Endodermal cell (in vitro differentiated cells): ENCODE measurements around the gene ABCD2. TPM values are rescaled to one million over a fixed set of nuclear protein-coding genes. Genes with fewer than 3 reads are reported as not detected.

Source experiments
- DNase-seq: peaks from one replicate; pipeline ENCODE4 v3.0.0-alpha.2; 2017
- H3K27ac ChIP-seq: 2 replicates; pipeline ENCODE4 v1.5.1; 2013; ENCODE audit warnings: mild to moderate bottlenecking, low read depth, low read length, moderate library complexity
- H3K27me3 ChIP-seq: 2 replicates; pipeline ENCODE4 v1.6.1; 2013; ENCODE audit warnings: mild to moderate bottlenecking, low read length, moderate library complexity; ENCODE audit not compliant: insufficient read depth, control insufficient read depth, poor library complexity, severe bottlenecking
- H3K36me3 ChIP-seq: 2 replicates; pipeline ENCODE4 v1.7.0; 2013; ENCODE audit warnings: mild to moderate bottlenecking, low read length, moderate library complexity; ENCODE audit not compliant: control insufficient read depth, insufficient read depth
- H3K4me1 ChIP-seq: one replicate; pipeline ENCODE4 v1.7.0; 2013; ENCODE audit warnings: low read length; ENCODE audit not compliant: control insufficient read depth, insufficient read depth
- H3K4me3 ChIP-seq: 2 replicates; pipeline ENCODE4 v1.5.1; 2013; ENCODE audit warnings: mild to moderate bottlenecking, low read length, moderate library complexity
- H3K9ac ChIP-seq: 2 replicates; pipeline ENCODE4 v1.6.1; 2013; ENCODE audit warnings: mild to moderate bottlenecking, low read length, moderate library complexity; ENCODE audit not compliant: poor library complexity, severe bottlenecking; ENCODE audit errors: extremely low read depth
- H3K9me3 ChIP-seq: 2 replicates; pipeline ENCODE4 v1.6.1; 2013; ENCODE audit warnings: mild to moderate bottlenecking, low read length, moderate library complexity; ENCODE audit not compliant: control insufficient read depth
- H3K27ac Mint-ChIP-seq: 2 replicates; pipeline ENCODE4 v1.8.0; 2020; ENCODE audit warnings: mixed read lengths
- H3K27me3 Mint-ChIP-seq: 2 replicates; pipeline ENCODE4 v1.8.0; 2021; ENCODE audit warnings: mild to moderate bottlenecking, mixed read lengths; ENCODE audit not compliant: insufficient read depth
- H3K36me3 Mint-ChIP-seq: 2 replicates; pipeline ENCODE4 v1.8.0; 2020; ENCODE audit warnings: low read depth, mixed read lengths
- H3K4me1 Mint-ChIP-seq: 2 replicates; pipeline ENCODE4 v1.8.0; 2020; ENCODE audit warnings: mixed read lengths
- H3K4me3 Mint-ChIP-seq: 2 replicates; pipeline ENCODE4 v1.8.0; 2020; ENCODE audit warnings: mild to moderate bottlenecking, moderate library complexity, mixed read lengths
- H3K9me3 Mint-ChIP-seq: 2 replicates; pipeline ENCODE4 v1.8.0; 2020; ENCODE audit warnings: mild to moderate bottlenecking, mixed read lengths
- CTCF ChIP-seq: fragments of 200-600 bp; sonication (generic); conservative IDR thresholded peaks from 2 replicates; pipeline ENCODE4 v1.5.0; 2021; ENCODE audit warnings: antibody characterized with exemption, mild to moderate bottlenecking
- WGBS, 2 experiments: methylation state at CpG; one replicate each; pipeline versions ENCODE4 v1.1.5 to v1.1.7; 2013; ENCODE audit warnings: missing lambda C conversion rate in 2 of 2, mixed read lengths in 1 of 2; ENCODE audit not compliant: insufficient coverage in 1 of 2, insufficient read length in 1 of 2; 5-methylcytosine and 5-hydroxymethylcytosine counted together
- total RNA-seq, 2 donors: library from RNA; stranded (reverse); fragmentation: NEBNext Ultra II Directional in 1 of 2; extraction: Animal tissue kit (Norgen Biotek cat#: 25700) in 1 of 2; gene quantifications; 2 replicates in 1 of 2; 3 replicates in 1 of 2; pipeline ENCODE4 v1.2.1, GENCODE V29; 2021

ABCD2 gene
- total RNA-seq, 2 donors from 2014 or later = not detected

DNA sequence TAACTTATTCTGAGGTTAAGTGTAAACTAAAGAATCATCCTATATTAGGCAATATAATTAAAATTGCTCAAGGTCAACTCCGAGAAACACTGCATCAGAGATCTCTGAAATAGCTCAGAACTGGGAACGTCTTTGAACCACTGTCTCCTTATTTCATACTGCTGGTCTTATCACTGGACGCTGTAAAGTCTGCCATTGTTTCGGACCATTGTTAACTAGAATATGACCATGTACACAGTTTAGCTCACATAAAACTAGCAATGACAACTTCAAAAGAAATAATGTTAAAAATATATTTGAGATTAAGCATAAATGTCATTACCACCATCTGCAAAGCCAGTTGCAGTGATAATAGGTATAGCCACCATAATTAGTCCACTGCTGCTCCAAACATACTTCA lies 2.9 kb downstream of the ABCD2 start:
- H3K36me3 Mint-ChIP-seq = no peaks in the 10 kb centered on the region

GRCh38 chr12:39616251-39616650 lies 3.4 kb downstream of the ABCD2 start:
- no peak overlapping the region for H3K4me3 Mint-ChIP-seq
- WGBS, 2 experiments = 89% methylated on average over 1 of the region's 1 CpG; no CpG with 5 or more reads in 1 of the 2 experiments
- Histone ChIP-seq H3K36me3 (no peaks in the 10 kb centered on the region), H3K4me1 (no peaks in the 10 kb centered on the region), H3K9me3 (no peaks in the 10 kb centered on the region), H3K4me3 (no peak overlapping the region), H3K27ac (no peak overlapping the region), H3K27me3 (peaks cover 19% of the 10 kb centered on the region), H3K9ac (no peak overlapping the region)
- DNase-seq = no peak
- no peak for TF ChIP-seq CTCF
- H3K4me1 Mint-ChIP-seq = peaks cover 3% of the 10 kb centered on the region
- no peaks in the 10 kb centered on the region for H3K9me3 Mint-ChIP-seq
- H3K36me3 Mint-ChIP-seq = no peaks in the 10 kb centered on the region
- no peak overlapping the region for H3K27ac Mint-ChIP-seq
- peaks cover 3% of the 10 kb centered on the region for H3K27me3 Mint-ChIP-seq

More for the DNA sequence above, 2.9 kb downstream of the ABCD2 start:
- Histone ChIP-seq H3K4me3 (no peak overlapping the region), H3K27me3 (peaks cover 19% of the 10 kb centered on the region), H3K9ac (no peak overlapping the region), H3K36me3 (no peaks in the 10 kb centered on the region), H3K27ac (no peak overlapping the region), H3K9me3 (no peaks in the 10 kb centered on the region), H3K4me1 (no peaks in the 10 kb centered on the region)
- Mint-ChIP-seq H3K27me3 (peaks cover 3% of the 10 kb centered on the region), H3K4me1 (peaks cover 3% of the 10 kb centered on the region), H3K4me3 (no peak overlapping the region), H3K9me3 (no peaks in the 10 kb centered on the region), H3K27ac (no peak overlapping the region)
- DNase-seq = no peak
- no peak for TF ChIP-seq CTCF
- WGBS, 2 experiments = 86 to 88% methylated on average over 2 to 4 of the region's 4 CpGs

DNA sequence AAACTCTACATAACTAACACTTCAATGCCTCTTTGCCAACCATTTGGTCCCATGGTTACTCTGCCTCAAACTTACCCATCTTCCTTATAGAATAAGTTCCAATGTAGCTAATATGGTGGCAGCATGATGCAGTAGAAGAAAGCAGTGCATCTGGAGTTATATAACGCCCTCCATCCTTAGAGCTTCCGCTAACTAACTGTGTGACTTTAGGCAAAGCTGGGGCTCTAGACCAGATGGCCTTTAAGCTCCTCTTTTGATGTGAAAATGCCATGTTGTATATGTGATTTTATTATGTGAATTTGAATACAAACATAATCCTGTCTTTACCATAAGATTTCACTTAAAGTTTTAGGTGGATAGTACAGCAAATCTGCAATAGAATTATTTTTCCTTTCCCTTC lies 6.1 kb downstream of the ABCD2 start:
- Mint-ChIP-seq H3K27me3 (no peaks in the 10 kb centered on the region), H3K4me1 (no peaks in the 10 kb centered on the region), H3K4me3 (no peak overlapping the region), H3K36me3 (no peaks in the 10 kb centered on the region), H3K27ac (no peak overlapping the region), H3K9me3 (no peaks in the 10 kb centered on the region)
- TF ChIP-seq CTCF = no peak
- Histone ChIP-seq H3K9ac (no peak overlapping the region), H3K36me3 (no peaks in the 10 kb centered on the region), H3K4me3 (no peak overlapping the region), H3K4me1 (no peaks in the 10 kb centered on the region), H3K27ac (no peak overlapping the region), H3K27me3 (peaks cover 9% of the 10 kb centered on the region), H3K9me3 (no peaks in the 10 kb centered on the region)
- no peak for DNase-seq
- WGBS, 2 experiments = 97% methylated on average over 2 of the region's 2 CpGs; no CpG with 5 or more reads in 1 of the 2 experiments
